Naive B cell (primary cell): Measurements from ENCODE around the gene CUX1. TPM values are rescaled to one million over a fixed set of nuclear protein-coding genes. Genes with fewer than 3 reads are reported as not detected.
"Not testable (repeated sequence)": the region's sequence is repeated elsewhere in the genome, so short reads cannot be mapped to it uniquely, and the experiment has no call there.

Experiments
- ATAC-seq, 2 donors: fragments of 150-1000 bp; cut with Tn5 transposase; 2 replicates each; pipeline ENCODE4 v1.10.0; 2021; ENCODE audit warnings: low read depth in 2 of 2, mild to moderate bottlenecking in 2 of 2, moderate library complexity in 2 of 2
- DNase-seq: peaks from one replicate; pipeline ENCODE4 v3.0.0; 2022
- H3K27ac Mint-ChIP-seq, 6 donors: one replicate each; pipeline ENCODE4 v1.8.0; 2020 to 2022; ENCODE audit warnings: mild to moderate bottlenecking in 6 of 6, mixed read lengths in 6 of 6, moderate library complexity in 5 of 6, inconsistent platforms in 2 of 6
- H3K27me3 Mint-ChIP-seq, 3 donors: one replicate each; pipeline ENCODE4 v1.8.0; 2021 to 2022; ENCODE audit warnings: mixed read lengths in 3 of 3, mild to moderate bottlenecking in 1 of 3
- H3K36me3 Mint-ChIP-seq, 2 donors: one replicate each; pipeline ENCODE4 v1.8.0; 2020 to 2022; ENCODE audit warnings: mixed read lengths in 2 of 2, inconsistent platforms in 1 of 2, mild to moderate bottlenecking in 1 of 2
- H3K4me1 Mint-ChIP-seq, 3 donors: one replicate each; pipeline ENCODE4 v1.8.0; 2020 to 2022; ENCODE audit warnings: mixed read lengths in 3 of 3, inconsistent platforms in 1 of 3, mild to moderate bottlenecking in 1 of 3, moderate library complexity in 1 of 3
- H3K4me3 Mint-ChIP-seq, 8 donors: one replicate each; pipeline ENCODE4 v1.8.0; 2020 to 2022; ENCODE audit warnings: mild to moderate bottlenecking in 8 of 8, mixed read lengths in 8 of 8, moderate library complexity in 8 of 8, inconsistent platforms in 2 of 8
- H3K9me3 Mint-ChIP-seq, 7 donors: one replicate each; pipeline ENCODE4 v1.8.0; 2020 to 2022; ENCODE audit warnings: mixed read lengths in 7 of 7, mild to moderate bottlenecking in 5 of 7, inconsistent platforms in 2 of 7, moderate library complexity in 1 of 7
- polyA plus RNA-seq, 6 donors: library from polyadenylated mRNA; unstranded; fragments of 300-500 nt; fragmentation: Illumina TruSeq; gene quantifications; one replicate each; pipeline ENCODE4 v1.2.3, GENCODE V29; 2021; ENCODE audit warnings: low read depth in 6 of 6

CUX1 gene
- polyA plus RNA-seq, 6 donors from 2014 or later: 0.66 to 31.5 (median 14.5) TPM

DNA sequence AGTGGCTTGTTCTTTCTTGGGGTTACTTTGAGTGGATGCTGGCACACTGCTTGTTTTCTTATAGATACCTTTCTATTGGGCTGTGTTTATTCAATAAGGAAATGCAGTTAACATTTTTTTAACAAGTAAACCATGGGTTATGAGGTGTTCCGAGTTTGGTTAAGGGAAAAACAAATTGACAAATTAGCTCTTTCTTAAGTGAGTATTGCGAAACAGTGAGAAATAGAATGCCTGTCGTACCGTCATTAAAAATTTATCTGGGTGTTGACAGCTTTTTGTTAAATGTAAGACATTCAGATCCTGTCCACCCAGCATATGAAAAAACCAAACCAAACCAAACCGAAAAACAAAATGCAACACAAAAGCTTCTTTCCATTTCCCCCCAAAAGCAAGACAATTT lies 6.2 kb downstream of the CUX1 start:
- ATAC-seq (no peak), DNase-seq (no peak)
- H3K4me3 Mint-ChIP-seq: no peak overlapping the region
- H3K9me3 Mint-ChIP-seq: no peaks in the 10 kb centered on the region
- peaks cover 31 to 52% (median 34%) of the 10 kb centered on the region in 3 donors for H3K4me1 Mint-ChIP-seq
- H3K27ac Mint-ChIP-seq: peak overlapping the region in 1 of 6 donors; percentile 44
- H3K27me3 Mint-ChIP-seq: no peaks in the 10 kb centered on the region
- H3K36me3 Mint-ChIP-seq: no peaks in the 10 kb centered on the region

DNA sequence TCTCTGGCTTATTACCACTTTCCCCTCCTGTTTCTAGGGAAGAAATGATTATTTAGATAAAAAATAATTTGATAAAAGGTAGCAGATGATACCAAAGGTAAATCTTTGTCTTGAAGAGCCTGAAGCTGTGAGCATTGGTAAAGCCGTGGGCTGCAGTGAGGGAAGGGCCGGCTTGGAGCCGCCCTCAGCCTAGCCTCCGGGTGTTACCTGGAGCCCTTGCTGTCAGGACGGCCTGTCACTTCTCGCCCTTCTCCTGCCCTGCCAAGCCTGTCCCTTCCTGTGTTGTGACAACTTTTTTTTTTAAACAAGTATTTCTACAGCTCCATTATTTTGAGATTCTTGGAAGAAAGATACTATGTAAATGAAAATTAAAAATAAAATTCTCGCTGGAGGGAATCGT lies 7.0 kb downstream of the CUX1 start:
- Mint-ChIP-seq H3K4me1 (peaks cover 28 to 54% (median 38%) of the 10 kb centered on the region in 3 donors), H3K9me3 (no peaks in the 10 kb centered on the region), H3K4me3 (no peak overlapping the region), H3K36me3 (no peaks in the 10 kb centered on the region), H3K27ac (no peak overlapping the region), H3K27me3 (no peaks in the 10 kb centered on the region)
- ATAC-seq: no peak
- no peak for DNase-seq

DNA sequence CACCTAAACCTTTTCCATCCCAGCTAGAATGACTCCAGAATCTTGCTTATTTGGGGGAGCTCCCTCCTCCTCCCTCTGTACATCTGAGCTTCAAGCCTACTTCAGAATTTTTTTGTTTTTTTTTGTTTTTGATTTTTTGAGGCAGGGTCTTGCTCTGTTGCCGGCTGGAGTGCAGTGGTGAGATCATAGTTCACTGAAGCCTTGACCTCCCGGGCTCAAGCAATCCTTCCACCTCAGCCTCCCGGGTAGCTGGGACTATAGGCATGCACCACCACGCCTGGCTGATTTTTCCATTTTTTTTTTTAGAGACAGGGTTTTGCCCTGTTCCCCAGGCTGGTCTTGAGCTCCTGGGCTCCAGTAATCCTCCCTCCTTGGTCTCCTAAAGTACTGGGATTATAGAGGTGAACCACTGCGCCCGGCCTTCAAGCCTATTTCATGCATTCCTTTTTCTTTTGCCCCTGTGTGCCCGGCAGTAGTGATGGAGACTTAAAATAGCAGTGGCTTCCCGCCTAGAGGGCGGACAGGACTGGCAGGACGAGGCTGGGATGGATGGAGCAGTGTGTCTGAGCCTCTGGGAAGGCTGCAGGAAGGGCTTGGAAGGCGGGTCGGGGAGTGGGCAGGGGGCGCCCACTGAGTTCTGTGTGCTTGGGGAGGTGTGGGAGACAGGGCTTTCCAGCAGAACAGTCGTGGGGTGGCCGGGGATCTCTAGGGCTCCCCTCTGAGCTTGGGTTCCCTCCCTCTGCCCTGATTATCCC lies 8.8 kb downstream of the CUX1 start:
- H3K27ac Mint-ChIP-seq: peak overlapping the region in 2 of 6 donors; percentile 58 to 66
- H3K9me3 Mint-ChIP-seq: no peaks in the 10 kb centered on the region
- H3K27me3 Mint-ChIP-seq: no peaks in the 10 kb centered on the region
- no peak for ATAC-seq
- DNase-seq: no peak
- H3K36me3 Mint-ChIP-seq: no peaks in the 10 kb centered on the region
- H3K4me3 Mint-ChIP-seq: no peak overlapping the region
- H3K4me1 Mint-ChIP-seq: peaks cover 20 to 53% (median 28%) of the 10 kb centered on the region in 3 donors

DNA sequence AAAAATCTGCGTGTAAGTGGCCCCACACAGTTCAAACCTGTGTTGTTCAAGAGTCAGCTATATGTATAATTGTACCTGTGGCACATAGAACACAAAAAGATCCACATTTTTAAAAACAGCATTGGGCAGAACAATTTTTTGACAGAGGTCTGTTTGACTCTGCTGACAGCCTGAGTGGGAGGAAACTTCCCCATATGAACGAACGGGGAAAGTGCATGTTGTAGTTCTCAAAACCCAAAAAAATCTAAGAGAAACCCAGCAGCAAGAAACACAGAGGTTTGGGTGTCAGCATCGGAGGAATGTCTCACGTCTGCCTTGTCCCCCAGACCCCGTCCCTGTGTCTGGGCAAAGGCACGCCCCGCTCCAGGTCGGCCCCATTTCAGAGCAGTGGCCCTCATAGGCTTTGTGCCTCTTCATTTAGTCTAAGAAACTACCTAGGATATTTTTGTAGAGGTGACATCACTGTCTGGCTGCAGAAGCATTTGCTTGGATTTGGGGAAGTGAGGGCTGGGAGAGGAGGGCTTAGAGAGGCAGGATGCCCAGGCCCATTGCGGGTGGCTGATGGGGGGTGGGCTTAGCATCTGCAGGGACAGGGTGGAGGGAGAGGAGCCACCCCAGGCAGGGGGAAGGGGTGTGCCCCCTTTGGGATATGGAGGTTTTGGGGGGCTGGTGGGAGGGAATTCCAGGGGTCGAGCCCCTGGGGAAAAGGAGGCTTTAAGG lies 11.0 kb downstream of the CUX1 start:
- DNase-seq (no peak), ATAC-seq (no peak)
- H3K4me3 Mint-ChIP-seq: peak overlapping the region in 1 of 8 donors; percentile 4
- no peaks in the 10 kb centered on the region for H3K9me3 Mint-ChIP-seq
- H3K27ac Mint-ChIP-seq: peak overlapping the region in 3 of 6 donors; percentile 1 to 73 (median 16)
- H3K36me3 Mint-ChIP-seq: no peaks in the 10 kb centered on the region
- peaks cover 37 to 66% (median 39%) of the 10 kb centered on the region in 3 donors for H3K4me1 Mint-ChIP-seq
- no peaks in the 10 kb centered on the region for H3K27me3 Mint-ChIP-seq

DNA sequence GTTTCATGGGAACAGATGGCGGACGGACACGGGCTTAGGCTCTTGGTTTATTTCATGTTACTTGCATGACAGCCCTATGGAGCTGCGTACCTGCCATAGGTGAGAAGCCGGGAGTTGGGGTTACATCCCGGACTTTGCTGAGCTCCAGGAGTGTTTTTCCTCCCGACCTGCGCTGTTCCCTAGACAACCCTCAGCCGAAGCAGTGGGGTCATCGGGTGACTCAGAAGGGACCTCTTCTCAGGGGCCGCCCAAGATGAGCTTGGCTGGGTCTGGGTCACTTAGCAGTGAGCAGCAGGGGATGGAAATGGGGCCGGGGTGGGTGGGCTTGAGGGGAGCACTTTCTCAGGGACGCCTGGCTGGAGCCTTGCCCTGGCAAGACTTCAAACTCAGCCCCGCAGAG lies 11.9 kb downstream of the CUX1 start:
- Mint-ChIP-seq H3K27ac (peak overlapping the region in 3 of 6 donors; percentile 39 to 56 (median 50)), H3K36me3 (no peaks in the 10 kb centered on the region), H3K27me3 (no peaks in the 10 kb centered on the region), H3K4me3 (no peak overlapping the region), H3K9me3 (no peaks in the 10 kb centered on the region), H3K4me1 (peaks cover 44 to 71% (median 45%) of the 10 kb centered on the region in 3 donors)
- ATAC-seq (no peak), DNase-seq (no peak)

DNA sequence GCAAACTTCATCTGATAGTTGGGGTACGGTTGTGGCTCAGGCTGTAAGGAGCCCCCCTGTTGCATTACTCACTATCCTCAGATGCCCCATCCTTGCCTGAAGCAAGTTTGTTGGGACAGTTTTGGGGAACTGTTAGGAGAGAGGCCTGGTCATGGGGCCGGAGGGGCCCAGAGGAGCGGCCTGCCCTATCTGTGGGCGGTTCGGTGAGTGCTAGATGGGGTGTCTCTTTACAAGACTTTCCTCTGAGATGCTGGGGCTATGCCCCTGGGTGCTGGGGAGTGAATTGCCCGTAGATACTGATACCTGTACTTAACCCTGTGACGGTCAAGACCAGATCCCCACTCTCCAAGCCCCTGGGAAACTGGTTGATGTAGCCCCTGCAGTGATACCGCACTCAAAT lies 12.4 kb downstream of the CUX1 start:
- Mint-ChIP-seq H3K9me3 (no peaks in the 10 kb centered on the region), H3K27ac (no peak overlapping the region), H3K4me3 (no peak overlapping the region), H3K36me3 (no peaks in the 10 kb centered on the region), H3K4me1 (peaks cover 44 to 70% (median 49%) of the 10 kb centered on the region in 3 donors), H3K27me3 (no peaks in the 10 kb centered on the region)
- DNase-seq (no peak), ATAC-seq (no peak)

DNA sequence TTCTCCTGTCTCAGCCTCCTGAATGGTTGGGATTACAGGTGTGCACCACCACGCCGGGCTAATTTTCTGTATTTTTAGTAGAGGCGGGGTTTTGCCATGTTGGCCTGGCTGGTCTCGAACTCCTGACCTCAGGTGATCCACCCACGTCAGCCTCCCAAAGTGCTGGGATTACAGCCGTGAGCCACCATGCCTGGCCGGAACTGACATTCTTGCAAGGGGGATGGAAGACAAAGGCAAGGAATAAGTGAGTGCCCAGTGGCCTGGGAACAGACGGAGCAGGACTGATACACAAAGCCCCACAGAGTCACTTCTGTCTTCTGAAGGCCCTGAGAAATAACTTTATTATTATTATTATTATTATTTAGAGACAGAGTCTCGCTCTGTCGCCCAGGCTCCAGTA lies 14.0 kb downstream of the CUX1 start:
- not testable (repeated sequence) for H3K27me3 Mint-ChIP-seq, H3K36me3 Mint-ChIP-seq, DNase-seq, H3K9me3 Mint-ChIP-seq, ATAC-seq
- peak overlapping the region in 1 of 8 donors; percentile 47 for H3K4me3 Mint-ChIP-seq
- H3K27ac Mint-ChIP-seq: peak overlapping the region in 1 of 6 donors; percentile 42
- peaks cover 44 to 61% (median 53%) of the 10 kb centered on the region in 3 donors for H3K4me1 Mint-ChIP-seq

DNA sequence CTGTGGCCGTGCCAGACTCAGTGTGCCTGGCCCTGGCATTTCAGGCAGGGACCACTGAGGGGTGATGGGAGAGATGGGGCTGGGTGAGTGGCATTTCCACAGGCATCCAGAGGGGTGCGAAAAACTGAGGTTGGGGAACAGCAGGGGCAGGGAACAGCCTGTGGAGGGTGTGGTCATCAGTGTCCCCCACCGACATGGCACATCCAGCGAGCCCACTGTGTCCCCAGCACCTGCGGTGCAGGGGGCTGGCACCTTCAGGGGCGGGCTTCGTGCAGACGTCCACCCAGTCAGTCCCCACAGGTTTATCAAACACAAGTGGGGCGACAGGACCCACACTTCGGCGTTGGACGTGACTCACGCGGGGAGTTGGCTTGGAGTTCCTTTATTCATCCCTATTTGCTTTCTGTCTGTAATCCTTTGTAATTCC lies 14.8 kb downstream of the CUX1 start:
- H3K9me3 Mint-ChIP-seq: peaks cover 0 to 2% (median 0%) of the 10 kb centered on the region in 7 donors
- H3K4me3 Mint-ChIP-seq: no peak overlapping the region
- peak overlapping the region in 1 of 6 donors; percentile 10 for H3K27ac Mint-ChIP-seq
- H3K4me1 Mint-ChIP-seq: peaks cover 39 to 60% (median 50%) of the 10 kb centered on the region in 3 donors
- DNase-seq (no peak), ATAC-seq (no peak)
- H3K36me3 Mint-ChIP-seq: no peaks in the 10 kb centered on the region
- H3K27me3 Mint-ChIP-seq: no peaks in the 10 kb centered on the region

DNA sequence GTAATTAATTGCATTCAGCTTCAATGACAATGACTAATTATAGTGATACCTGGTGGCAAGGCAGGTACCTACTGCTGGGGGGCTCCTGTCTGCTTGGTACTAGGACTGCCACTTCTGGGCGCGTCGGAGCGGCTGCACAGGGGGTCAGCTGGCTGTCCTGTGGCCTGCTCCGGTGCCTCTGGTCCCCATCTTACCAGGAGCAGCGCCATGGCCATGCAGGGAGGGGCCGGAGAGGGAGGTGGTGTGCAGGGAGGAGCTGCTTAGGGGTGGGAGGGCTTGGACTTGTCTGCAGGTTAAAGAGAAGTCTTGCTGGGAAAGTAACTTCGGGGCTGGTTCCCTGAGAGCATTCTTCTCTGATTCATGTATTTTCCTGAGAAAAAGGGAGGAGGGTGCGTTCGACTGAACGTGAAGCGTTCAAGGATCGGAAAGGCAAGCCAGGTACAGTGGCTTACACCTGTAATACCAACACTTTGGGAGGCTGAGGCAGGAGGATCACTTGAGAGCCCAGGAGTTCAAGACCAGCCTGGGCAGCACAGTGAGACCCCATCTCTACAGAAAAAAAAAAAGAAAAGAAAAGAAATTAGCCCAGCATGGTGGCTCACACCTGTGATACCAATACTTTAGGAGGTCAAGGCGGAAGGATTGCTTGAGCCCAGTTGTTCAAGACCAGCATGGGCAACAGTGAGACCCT lies 15.4 kb downstream of the CUX1 start:
- peaks cover 34 to 58% (median 45%) of the 10 kb centered on the region in 3 donors for H3K4me1 Mint-ChIP-seq
- peak overlapping the region in 5 of 6 donors; percentile 25 to 95 (median 83) for H3K27ac Mint-ChIP-seq
- H3K27me3 Mint-ChIP-seq: no peaks in the 10 kb centered on the region
- peak overlapping the region in 4 of 8 donors; percentile 35 to 76 (median 62) for H3K4me3 Mint-ChIP-seq
- H3K36me3 Mint-ChIP-seq: no peaks in the 10 kb centered on the region
- DNase-seq (no peak), ATAC-seq (no peak)
- peaks cover 0 to 2% (median 0%) of the 10 kb centered on the region in 7 donors for H3K9me3 Mint-ChIP-seq

DNA sequence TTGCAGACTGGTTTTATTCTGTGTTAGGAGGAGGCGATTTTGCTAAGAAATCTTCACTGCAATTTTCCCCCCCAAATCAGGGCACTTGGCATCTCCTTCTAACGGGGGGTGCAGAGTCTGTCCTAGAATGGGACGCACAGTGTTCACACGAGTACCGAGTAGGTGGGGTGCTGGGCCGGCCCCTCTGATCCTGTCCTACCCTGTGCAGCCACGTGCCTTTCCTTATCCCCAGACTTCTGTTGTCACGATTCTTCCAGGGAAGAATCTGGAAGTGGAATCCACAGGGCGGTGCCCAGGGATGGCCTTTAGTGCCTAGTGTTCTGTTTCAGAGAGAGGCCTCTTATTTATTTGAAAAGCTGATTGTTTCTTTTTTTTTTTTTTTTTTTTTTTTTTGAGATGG lies 16.4 kb downstream of the CUX1 start:
- no peaks in the 10 kb centered on the region for H3K36me3 Mint-ChIP-seq
- peak overlapping the region in 4 of 8 donors; percentile 6 to 76 (median 38) for H3K4me3 Mint-ChIP-seq
- no peak for ATAC-seq
- peaks cover 29 to 52% (median 47%) of the 10 kb centered on the region in 3 donors for H3K4me1 Mint-ChIP-seq
- peaks cover 0 to 2% (median 0%) of the 10 kb centered on the region in 7 donors for H3K9me3 Mint-ChIP-seq
- H3K27me3 Mint-ChIP-seq: no peaks in the 10 kb centered on the region
- no peak for DNase-seq
- no peak overlapping the region for H3K27ac Mint-ChIP-seq

DNA sequence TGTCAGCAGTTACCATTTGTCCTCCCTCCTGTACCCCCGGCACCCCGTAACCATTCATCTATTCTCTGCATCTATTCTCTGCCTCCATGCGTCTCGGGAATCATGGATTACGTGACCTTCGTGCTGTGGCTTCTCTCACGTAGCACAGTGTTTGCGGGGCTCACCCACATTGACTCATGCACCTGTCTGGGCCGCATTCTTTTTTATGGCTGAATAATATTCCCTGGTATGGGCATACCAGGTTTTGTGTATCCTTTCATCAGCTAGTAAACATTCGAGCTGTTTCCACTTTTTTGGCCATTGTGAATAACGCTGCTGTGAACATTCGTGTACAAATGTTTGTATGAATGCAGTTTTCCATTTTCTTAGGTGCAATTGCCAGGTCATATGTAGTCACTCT lies 17.7 kb downstream of the CUX1 start:
- ATAC-seq (no peak), DNase-seq (no peak)
- Mint-ChIP-seq H3K36me3 (no peaks in the 10 kb centered on the region), H3K9me3 (peaks cover 0 to 2% (median 0%) of the 10 kb centered on the region in 7 donors), H3K4me1 (peaks cover 33 to 57% (median 55%) of the 10 kb centered on the region in 3 donors), H3K27ac (peak overlapping the region in 1 of 6 donors; percentile 11), H3K27me3 (no peaks in the 10 kb centered on the region), H3K4me3 (peak overlapping the region in 4 of 8 donors; percentile 3 to 88 (median 48))

DNA sequence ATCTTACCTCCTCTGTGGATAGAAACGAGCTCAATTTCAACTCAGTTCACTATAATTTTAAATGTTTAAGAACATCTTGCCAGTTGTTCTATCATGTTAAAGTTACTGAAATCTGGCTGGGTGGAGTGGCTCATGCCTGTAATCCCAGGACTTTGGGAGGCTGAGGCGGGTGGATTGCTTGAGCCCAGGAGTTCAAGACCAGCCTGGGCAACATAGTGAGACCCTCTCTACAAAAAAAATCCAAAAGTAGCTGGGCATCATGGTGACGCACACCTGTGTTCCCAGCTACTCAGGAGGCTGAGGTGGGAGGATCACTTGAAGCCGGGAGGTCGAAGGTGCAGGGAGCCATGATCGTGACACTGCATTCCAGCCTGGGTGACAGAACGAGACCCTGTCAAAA lies 20.0 kb downstream of the CUX1 start:
- Mint-ChIP-seq H3K4me1 (peaks cover 33 to 55% (median 46%) of the 10 kb centered on the region in 3 donors), H3K27ac (peak overlapping the region in 1 of 6 donors; percentile 82)
- DNase-seq, H3K4me3 Mint-ChIP-seq, H3K36me3 Mint-ChIP-seq, ATAC-seq, H3K9me3 Mint-ChIP-seq, H3K27me3 Mint-ChIP-seq: not testable (repeated sequence)

DNA sequence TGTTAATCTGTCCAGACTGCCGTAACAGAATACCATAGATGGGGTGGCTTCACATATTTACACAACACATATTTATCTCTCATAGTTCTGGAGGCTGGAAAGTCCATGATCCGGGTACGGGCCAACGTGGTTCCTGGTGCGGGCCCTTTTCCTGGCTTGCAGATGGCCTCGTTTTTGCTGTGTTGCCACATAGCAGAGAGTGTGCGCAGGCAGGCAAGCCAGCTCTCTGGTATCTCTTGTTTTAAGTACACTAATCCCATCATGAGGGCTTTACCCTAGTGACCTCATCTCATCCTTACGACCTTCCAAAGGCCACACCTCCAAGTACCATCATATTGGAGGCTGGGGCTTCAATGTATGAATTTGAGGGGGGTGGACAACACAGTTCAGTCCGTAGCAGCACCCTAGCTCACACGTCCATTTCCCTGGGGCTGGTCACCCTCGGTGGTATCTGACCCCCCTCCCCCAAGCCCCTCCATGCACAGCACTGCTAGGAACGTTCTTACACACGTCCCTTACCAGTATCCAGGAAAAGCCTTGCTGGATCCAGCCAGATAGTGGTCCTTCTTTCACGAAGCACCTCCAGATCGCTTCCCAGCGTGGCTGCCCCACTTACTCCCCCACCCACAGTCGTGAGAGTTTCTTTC lies 21.5 kb downstream of the CUX1 start:
- Mint-ChIP-seq H3K4me3 (no peak overlapping the region), H3K27ac (peak overlapping the region in 3 of 6 donors; percentile 26 to 38 (median 36)), H3K36me3 (no peaks in the 10 kb centered on the region), H3K9me3 (peaks cover 0 to 2% (median 0%) of the 10 kb centered on the region in 7 donors), H3K4me1 (peaks cover 25 to 48% (median 37%) of the 10 kb centered on the region in 3 donors), H3K27me3 (no peaks in the 10 kb centered on the region)
- ATAC-seq (no peak), DNase-seq (no peak)
